Measurements from ENCODE around the gene GPRC5A. TPM values are rescaled to one million over a fixed set of nuclear protein-coding genes. Genes with fewer than 3 reads are reported as not detected.

The GPRC5A gene
- total and polyA plus RNA-seq, 2 of the 8 experiments (the other 6 are each of a cell fraction or from before 2014, with no cell fraction given): 1.0 to 1.4 TPM

GRCh38 chr12:12899530-12900380 lies 8.4 kb downstream of the GPRC5A start (continued):
- TF ChIP-seq MAFK (IDR thresholded peaks at IDR 0.05; ENCODE audit: low read depth, low read length): no peak
